ENCODE measurements around the gene NUP214.

Gene NUP214

DNA sequence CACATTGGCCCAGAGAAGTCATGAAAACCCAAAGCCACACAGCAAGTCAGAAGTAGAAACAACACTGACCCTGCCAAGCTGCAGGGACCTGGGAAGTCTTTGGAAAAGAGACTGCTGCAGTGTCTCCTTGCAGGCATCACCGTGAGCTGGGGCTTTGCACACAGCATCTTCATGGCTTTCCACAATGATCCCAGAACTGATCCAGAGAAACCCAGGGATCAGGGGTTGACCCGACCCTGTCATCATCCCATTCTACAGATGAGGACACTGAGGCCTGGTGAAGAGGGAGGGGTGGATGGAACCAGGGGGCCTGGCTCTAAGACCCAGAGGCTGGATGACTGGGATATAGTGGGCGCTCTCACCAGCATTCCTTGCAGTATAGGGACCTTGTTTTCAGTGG is 155.3 kb downstream of the NUP214 start:
- DNase-seq (ENCODE audit: extremely low spot score): no peak
- ChIA-PET CTCF (interaction anchor here (2.9 kb wide), 1 partner anchor 8 kb away, joined by 10 read pairs; the partner anchor contains the start of gene PLPP7), POLR2A (interaction anchor here (0.5 kb wide), 1 partner anchor 1040 kb away, joined by 3 read pairs; no protein-coding TSS in a partner anchor)
- TF ChIP-seq, protein P1, sequence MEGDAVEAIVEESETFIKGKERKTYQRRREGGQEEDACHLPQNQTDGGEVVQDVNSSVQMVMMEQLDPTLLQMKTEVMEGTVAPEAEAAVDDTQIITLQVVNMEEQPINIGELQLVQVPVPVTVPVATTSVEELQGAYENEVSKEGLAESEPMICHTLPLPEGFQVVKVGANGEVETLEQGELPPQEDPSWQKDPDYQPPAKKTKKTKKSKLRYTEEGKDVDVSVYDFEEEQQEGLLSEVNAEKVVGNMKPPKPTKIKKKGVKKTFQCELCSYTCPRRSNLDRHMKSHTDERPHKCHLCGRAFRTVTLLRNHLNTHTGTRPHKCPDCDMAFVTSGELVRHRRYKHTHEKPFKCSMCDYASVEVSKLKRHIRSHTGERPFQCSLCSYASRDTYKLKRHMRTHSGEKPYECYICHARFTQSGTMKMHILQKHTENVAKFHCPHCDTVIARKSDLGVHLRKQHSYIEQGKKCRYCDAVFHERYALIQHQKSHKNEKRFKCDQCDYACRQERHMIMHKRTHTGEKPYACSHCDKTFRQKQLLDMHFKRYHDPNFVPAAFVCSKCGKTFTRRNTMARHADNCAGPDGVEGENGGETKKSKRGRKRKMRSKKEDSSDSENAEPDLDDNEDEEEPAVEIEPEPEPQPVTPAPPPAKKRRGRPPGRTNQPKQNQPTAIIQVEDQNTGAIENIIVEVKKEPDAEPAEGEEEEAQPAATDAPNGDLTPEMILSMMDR (IDR thresholded peaks at IDR 0.05; ENCODE audit: control extremely low read depth, extremely low read depth, low read depth, missing control alignments): no peak

DNA sequence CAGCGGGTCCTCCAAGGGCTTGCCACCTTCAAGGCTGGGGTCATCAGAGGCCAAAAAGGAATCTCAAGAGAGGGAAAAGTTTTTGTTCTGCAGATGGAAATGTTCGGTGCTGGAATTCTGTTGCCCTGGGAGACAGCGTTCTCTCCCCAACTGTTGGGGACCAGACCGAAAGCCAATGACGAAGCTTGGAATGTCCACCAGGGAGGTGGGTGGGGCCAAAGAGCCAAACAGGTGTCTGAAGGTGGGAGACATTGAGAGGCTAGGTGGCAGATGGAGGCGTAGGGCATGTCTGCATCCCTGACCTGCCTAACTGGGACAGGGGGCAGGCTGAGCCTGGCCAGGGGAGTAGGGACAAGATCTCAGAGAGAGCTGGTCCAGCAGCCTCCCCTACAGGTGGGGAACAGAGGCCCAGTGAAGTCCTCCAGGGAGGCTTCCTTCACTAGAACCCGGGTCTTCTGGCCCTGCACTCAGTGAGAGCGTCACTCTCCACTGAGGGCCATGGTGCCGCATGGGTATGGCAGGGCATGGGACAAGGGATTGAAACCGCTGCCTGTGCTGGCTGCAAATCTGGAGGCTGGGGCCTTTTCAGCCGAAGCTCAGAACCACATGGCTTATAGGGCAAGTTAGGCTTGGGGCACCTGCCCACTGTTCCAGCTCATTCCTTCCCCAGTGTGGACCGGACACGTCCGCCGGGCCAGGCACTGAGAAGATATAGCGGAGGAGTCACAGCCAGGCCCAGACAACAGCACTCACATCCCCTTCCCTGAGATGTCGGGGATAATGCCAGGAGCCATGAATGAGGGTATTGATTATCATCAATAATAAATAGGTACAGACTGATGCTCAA is 156.0 kb downstream of the NUP214 start:
- CTCF ChIA-PET: no interaction called here
- POLR2A ChIA-PET: no interaction called here
- no peak for DNase-seq (ENCODE audit: extremely low spot score)
- TF ChIP-seq, protein P1 (IDR thresholded peaks at IDR 0.05; ENCODE audit: control extremely low read depth, extremely low read depth, low read depth, missing control alignments): no peak

DNA sequence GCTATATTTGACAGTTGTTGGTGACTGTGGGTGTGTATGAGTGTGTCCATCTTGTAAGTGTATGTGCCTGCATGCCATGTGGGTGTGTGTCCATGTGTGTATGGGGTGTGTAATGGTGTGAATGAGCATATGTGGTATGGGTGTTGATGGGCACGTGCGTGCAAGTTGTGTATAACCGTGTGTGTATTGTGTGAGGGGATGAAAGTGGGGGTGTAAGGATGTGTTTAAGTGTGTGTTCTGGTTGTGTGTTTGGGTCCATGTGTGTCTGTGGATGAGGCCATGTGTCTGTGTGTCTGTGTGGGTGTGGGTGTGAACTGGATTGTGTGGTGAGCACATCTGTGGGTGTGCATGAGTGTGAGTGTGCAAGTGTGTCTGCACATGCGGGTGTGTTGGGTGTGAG is 156.8 kb downstream of the NUP214 start:
- POLR2A ChIA-PET: no interaction called here
- DNase-seq (ENCODE audit: extremely low spot score): no peak
- TF ChIP-seq, protein P1 (IDR thresholded peaks at IDR 0.05; ENCODE audit: control extremely low read depth, extremely low read depth, low read depth, missing control alignments): no peak
- CTCF ChIA-PET: no interaction called here

DNA sequence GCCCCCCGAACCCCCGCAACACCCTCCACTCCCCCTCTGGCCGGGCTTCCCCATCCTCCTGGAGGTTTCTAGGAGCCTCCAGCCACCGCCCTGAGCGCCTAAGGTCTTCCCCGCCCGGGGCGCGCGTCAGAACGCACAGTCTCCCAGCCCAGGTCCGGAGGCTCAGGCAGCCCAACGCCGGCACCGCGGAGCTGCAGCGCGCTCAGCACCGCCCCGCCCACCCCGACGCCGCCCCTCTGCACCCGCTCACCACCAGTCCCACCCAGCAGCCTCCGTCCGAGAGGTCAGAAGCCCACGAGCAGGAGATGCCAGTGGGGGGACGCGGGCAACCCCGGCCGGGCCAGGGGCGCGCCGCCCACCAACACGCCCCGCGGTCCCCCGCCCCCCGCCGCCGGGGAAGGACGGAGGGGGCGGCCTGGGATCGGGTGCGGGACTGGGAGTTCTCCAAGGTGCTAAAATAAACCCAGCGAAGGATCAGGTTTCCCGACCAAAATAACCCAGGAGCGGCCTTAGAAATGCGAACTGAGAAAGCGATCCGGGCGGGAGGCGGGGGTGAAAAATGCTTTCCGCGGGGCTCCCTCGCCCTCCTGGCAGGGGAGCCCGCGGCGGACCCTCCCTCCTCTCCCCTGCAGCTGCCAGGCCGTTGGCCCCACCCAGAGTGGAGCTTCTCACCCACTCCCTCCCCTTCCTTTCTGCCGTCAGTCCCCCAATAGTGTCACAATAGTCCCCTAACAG is 157.5 kb downstream of the NUP214 start:
- ChIA-PET CTCF (interaction anchor here (1.0 to 1.6 kb wide), 2 partner anchors 8 to 32 kb away, joined by 3 to 4 read pairs; no protein-coding TSS in a partner anchor), POLR2A (no interaction called here)
- DNase-seq (ENCODE audit: extremely low spot score): no peak
- TF ChIP-seq, protein P1 (IDR thresholded peaks at IDR 0.05; ENCODE audit: control extremely low read depth, extremely low read depth, low read depth, missing control alignments): no peak

All from GM10248 (cell line).